NOMO-1 treated with DMSO at 0.1 percent for 48 hours (cell line): ENCODE results near the gene PGM5.

ENCODE experiments used
- DNase-seq: peaks from one replicate; lab custom pipeline; 2025; ENCODE audit not compliant: unreplicated experiment; lab: John Stamatoyannopoulos, UW

The PGM5 gene

DNA sequence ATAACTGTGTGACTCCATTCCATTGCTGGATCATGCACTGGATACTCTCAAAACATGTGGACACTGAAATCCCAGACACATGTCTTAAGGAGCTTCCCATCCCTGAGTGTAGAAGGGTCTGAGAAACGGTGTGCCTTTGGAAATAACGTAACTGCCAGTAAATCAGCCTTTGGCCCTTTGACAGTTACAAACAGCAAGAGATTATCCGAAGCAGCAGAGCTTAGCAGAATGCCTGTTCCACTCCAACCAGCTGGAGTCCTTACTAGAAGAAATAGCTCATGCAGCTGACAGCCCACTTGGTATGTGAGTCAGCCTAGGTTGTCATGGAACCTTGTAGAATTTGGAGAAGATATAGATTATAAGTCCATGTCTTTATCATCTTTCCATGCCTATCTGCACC lies 177.3 kb downstream of the PGM5 start:
- DNase-seq = no peak

DNA sequence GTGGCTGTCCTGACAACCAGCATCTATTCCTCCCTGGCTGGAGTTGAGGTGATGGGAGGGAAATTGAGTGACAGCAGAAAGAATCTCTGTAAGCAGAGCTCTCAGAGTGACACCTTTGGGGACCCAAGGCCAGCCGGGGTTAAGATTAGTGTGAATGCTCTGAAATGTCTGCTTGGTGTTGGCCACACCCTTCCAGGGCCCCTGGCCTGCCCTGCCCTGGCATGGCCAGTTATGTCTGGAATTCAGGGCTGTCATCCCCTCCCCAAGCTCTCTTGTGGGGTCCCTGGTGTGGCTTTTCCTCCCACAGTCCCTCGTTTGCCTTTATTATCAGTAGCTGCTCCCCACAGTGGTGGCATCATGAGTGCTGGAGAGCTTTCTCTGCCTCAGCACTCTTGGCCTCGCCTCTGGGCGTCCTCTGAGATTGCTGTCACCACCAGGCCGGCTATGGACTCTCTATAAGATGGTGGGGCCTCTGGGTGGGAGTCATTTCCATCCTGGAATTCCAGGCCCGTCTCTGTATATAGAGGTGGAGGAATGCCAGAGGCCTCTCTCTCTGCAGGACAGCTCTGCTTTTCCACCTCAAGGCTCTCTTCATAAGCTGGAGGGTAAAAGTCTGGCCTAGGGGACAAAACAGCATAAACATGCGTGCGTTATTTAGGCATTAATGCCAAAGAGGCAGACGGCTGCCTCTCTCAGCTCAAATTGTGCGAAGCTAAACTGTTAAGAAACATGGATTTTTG lies 180.6 kb downstream of the PGM5 start:
- no peak for DNase-seq

DNA sequence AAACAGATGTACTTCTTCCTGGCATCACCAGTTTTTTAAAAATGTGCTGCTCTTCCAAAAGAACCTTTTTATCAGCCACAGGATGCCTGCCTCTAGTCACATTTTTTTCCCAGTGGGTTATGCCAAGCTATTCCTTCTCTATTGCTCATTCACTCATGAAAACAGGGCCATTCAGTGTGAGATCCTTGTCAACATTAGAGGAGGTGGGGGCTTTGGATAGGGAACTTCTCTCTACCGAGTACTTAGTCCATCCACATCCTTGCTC lies 181.1 kb downstream of the PGM5 start:
- DNase-seq = no peak

DNA sequence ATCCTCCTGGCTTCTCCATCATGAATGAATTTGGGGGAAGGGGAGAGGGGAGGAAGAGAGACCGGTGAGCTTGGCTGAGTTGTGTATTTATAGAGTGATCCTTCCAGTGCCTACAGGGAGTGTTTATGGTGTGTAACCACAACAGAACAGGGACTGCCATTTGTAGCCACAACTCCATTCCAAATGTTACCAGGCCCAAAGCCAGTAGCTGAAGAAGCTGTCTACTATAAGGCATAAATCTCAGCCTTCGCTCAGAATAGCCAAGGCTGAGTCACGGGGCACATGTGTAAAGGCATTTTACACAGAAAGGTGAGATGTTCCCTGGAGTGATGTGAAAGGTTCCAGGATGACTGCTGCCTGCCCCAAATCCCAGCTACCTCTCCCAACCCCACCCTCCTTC lies 181.8 kb downstream of the PGM5 start:
- no peak for DNase-seq

DNA sequence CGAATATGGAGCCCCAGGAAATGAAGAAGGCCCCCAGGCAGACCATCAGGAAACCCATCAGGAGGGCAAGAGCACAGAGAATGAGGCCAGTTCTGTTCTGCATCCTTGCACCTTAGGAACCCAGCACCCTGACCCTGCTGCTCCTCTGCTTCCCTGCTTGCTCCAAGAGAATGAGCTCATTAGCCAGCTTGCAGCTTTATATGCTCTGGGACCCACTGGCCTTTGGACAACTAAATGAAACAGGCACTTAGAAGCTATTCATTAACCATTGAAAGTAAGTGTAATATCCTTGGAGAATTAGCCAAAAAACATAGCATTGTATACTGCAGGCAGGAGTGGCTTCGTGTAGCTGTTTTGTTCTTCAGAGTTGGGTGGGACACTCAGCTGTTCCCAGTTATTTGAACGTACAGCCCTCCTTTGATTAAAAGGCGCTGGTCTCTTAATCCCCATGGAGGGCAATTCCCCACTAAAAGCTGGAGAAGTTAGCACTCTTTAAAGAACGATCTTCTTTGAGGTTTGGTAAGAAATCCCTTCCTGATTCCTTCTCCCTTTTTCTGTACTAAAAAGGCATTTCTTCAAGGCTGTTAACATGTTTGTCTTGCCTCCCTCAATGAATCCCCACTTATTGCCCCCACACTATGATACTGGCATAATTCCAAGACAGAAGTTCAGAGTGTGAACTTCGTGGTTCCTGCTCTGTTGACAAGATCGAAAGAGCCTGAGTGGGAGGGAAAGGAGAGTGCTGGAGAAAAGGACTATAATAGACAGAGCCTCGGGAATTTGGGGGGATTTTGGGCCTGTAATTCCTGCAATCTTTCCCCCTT lies 184.5 kb downstream of the PGM5 start, which contains the start of gene TMEM252:
Gene TMEM252 (minus strand): TSS at position 172 of the 824 bp plus-strand sequence. CDS start 69 bp downstream, at position 103.
- DNase-seq = no peak

DNA sequence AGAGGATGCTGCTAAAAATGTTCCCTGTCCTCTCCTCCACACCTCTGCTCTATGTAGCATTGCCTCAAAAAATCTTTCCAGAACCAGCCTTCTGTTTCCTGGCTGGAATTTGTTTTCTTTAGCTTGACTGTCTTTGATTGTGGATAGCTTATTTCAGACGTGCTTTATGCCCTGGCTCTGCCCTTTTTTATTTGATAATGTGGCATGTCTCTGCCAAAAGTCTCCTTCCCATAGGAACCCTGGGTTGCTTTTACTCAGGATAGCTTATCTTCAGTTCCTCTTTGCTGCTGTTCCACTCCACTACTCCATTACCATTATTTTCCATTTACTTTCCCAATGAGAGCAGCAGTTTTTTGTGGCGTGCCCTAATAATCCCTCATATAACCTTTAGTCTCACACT lies 185.2 kb downstream of the PGM5 start:
- DNase-seq = no peak

DNA sequence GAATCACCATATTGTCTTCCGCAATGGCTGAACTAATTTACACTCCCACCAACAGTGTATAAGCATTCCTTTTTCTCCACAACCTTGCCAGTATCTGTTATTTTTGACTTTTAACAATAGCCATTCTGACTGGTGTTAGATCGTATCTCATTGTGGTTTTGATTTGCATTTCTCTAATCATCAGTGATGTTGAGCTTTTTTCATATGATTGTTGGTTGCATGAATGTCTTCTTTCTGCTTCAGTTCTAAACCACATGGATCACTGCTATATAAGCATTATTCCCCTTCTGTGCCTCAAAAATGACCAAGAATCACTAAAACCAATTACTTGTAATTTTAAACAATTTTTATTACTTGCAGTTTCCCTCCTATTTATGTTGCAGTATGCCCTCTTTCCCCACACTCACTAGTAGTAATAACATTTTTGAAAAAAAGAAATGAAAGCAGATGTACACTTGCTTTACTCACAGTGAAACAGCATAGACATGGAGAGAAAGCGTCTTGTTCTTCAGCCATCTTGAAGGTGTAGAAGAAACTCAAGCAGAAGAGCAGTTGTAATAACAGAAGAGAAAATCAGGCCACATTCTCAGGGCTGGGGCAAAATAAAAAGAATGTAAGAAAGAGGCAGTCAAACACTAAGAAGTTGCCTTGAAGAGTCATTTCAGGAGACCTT lies 188.8 kb downstream of the PGM5 start:
- DNase-seq = no peak

DNA sequence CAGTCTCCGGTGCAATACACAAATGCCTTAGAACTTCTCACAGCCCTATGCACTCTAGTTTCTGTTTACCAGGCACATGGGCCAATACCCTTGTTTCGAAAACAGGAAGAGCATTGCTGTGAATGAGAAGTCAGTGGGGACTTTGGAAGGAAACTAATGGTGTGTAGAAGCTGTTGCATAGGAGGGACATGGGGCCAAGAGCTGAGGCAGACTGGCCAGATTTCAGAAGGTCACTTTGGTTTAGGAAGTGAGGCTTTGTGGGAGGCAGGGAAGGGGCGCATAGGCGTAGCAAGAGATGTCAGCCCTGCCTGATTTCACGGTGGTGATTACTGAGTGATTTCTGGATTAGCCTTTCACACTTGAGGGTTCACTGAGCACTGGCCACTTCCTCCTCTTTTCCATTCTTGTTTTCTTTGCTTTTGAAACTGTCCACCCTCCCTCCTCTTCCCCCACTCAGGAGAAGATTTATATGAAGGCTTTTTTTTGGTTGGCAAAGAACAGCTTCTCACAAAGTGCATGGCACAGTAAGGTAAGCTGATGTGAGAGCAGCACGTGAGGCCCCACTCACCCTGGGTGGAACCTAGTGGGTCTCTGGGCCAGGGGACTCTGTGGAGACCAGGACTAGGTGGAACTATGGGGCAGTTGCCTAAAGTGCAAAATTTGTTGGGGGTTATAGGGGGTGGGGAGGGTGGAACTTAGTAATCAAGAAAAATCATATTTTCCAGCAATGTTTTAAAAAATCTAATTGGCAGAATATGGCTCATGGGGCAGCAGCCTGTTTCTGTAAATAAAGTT lies 190.4 kb downstream of the PGM5 start:
- peak; percentile 78 for DNase-seq

DNA sequence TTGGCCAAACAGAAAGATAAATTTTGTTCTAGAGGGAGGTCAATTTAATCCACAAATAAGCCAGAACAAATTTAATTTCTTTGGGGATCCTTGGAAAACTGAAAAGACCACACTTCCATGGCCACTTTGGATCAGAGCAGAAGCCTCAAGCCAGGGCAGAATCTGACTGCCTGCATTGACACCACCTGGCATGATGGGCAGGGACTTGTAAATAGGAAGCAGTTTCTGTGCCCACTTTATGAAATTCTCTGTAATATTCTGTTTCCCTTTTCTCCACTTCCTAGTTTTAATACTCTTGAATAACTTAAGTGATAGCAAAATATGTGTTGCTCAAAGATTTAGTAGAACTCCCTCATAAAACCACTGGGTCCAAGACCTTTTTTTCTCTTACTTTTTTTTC lies 191.0 kb downstream of the PGM5 start:
- DNase-seq = peak; percentile 11

DNA sequence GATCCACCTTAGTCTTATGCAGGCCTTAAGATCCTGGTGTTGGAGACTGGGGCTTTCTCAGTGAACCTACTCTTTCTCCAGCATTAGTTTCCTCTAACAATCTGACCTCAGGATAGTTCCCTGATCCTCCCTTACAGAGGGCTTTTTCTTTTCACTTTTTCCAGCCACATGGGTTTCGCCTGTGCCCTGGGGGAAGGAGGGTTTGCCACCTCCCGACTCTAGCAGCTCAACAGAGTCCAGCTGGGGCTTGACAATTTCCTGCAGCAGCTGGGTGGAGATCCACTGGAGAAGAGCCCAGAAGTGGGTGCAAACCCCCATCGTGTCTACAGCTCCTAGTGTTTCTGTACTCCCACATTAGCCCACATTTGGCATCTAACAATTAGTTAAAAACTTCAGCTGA lies 191.8 kb downstream of the PGM5 start:
- DNase-seq = no peak

DNA sequence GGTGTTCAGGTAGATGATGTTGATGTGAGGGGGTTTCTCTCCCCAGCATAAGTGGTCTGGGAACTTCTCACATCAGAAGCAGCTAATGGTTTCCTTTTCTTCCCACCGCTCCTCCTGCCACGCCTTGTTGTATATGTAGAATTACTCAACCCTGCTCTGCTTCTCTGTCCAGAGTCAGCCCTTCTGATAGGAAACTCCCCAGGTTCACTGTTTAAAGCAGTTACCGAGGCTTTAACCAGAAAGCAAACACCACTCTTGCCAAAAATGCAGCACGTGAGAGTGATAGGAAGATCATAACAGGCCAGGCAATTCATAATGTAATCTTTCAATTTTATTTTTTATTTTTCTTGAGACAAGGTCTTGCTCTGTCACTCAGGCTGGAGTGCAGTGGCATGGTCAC lies 194.8 kb downstream of the PGM5 start:
- peak; percentile 11 for DNase-seq

DNA sequence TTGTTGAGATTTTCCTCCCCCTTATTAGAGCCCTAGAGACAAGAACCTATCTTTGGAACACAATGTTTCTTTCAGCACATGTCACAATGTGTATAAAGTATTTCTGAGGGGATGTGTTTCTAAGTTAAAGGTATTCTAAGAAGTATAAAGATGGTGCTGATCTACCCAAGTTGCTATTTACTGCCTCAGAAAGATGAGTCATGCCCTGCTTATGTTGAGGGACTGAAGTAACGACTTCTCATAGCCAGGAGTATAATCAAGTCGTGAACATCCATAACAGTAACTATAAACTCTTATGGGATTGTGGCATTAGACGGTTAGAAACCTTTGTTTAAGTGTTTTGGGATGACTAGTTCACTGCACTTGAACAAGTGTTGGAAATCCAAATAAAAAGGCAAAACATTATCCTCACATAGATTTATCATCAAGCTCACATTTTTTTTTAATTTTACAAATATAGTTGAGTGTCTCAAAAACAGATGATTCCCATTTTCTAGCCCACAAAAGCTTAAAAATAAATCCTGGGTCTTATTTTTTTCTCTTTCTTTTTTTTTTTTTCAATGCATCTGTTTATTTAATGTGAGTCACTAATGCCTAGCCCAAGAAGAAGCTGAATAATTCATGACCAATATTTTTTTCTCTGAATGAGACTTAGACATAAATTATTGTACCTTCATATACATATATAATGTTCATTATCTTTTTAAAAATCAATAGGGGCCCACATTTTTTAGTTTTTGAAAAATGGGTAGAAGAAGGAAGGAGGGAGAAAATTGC lies 196.5 kb downstream of the PGM5 start:
- DNase-seq = no peak

DNA sequence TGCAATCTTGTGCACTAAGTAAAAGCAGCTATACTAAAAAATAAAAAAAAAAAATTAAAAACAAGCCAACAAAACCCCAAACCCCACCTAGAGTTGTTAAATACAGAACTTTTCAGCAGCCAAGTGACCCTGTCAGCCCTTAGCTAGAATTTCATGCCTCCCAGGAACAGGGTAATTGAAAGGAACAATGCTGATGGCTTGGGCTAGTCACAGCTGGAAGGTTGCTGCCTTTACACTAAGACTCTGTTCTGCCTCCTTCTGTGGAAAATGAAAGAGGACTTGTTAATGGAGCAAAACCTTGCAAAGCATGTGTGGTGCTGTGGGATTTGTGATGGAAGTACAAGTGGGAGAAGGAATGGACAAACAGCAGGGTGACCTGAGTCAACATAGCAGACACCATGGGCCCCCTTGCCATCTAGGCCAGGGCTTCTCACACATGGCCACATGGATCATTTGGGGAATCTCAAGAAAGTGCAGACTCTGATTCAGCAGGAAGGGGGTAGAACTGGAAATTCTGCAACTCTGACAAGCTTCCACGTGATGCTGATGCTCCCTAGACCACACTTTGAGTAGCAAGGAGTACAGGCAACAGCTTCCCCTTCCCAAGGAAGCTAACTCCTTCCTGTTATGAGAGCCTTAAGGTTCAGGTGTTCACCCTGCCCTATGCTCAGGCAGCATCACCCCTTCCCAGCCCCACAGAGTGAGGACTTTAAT lies 199.2 kb downstream of the PGM5 start:
- no peak for DNase-seq

DNA sequence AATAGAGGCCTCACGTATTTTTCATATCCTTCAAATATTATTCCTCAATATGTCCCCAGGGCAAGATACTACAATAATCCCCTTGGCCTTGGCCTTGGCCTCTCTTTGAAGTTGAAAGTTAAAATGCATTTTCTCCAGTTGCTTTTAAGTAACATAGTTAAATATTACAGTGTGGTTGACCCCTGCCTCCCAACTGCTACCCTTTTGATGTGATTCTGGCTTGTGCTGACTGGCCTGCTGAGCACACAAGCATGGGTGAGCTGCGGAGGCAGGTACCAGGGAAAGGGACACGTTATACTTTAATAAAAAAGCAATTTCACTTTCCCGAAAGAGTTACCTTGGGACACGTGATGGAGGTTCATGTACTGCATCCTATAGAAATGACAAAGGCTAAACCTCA lies 202.1 kb downstream of the PGM5 start:
- no peak for DNase-seq

DNA sequence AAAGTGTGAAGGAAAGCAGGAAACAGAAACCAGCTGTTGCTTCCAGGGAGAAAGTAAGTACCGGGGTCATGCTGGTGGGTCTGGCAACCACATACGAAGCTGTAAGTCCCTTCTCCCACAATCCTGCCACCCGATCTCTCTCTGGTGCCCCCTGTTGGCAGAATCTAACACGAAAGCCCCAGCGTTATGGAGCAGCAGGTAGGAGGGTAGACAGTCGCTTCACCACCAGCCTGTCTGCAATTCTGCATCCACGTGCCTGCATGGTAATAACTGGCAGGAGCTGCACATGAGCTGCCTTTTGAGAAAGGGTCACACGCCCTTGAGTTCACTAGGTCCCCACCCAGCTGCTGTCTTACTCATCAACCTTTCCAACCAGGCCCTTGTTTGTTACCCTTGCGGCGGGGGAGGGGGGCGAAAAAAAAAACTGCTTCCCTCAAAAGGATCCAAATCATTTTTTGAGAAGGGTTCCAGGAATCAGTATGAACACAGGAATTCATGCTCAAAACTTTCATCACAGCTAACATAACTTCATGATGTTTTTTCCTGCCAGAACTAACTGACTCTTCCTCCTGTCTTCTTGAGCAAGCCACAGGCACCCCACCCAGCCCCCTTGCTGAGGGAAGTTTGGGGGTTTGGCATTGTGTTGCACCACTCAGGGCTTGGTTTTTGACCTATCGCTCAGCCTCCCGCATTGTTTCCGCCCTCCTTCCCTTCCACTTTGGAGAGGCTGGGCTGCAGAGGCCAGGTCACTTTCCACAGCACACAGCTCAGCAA lies 203.8 kb downstream of the PGM5 start:
- DNase-seq = peak; percentile 63

DNA sequence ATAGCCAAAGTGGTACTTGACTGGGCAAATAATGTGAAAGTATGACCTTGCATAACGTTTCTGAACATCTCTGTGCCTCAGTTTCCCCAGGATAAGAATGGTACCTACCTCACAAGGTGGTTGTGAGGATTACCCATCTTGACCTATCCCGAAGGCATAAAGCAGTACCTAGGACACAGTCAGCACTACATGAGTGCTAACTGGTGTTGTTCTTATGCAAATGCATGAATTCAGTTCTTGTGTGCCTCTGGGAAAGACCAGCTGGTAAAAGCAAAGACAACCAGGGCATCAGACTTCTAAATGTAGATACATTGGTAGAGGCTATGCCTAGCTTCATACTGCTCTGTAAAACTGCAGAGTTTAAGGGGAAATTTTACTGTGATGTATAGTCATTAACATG lies 206.1 kb downstream of the PGM5 start:
- no peak for DNase-seq

DNA sequence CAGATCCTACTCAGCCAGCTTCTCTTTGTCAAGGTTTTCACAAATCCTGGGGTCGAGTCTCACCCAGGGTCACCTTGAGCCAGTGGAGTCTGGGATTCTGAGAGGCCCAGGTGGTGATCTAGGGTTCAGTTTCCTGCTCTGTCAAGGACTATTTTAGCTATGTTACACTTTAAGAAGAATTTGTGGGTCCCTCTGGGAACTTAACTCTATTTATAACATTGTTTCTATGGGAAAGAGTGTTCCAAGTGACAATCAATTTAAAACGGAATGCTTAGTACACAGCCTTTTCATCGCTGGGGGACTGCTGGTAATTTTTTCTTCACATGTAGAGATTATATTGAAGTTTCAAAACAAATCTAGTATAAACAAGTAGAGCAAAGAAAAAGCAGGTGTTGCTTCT lies 211.2 kb downstream of the PGM5 start:
- no peak for DNase-seq

DNA sequence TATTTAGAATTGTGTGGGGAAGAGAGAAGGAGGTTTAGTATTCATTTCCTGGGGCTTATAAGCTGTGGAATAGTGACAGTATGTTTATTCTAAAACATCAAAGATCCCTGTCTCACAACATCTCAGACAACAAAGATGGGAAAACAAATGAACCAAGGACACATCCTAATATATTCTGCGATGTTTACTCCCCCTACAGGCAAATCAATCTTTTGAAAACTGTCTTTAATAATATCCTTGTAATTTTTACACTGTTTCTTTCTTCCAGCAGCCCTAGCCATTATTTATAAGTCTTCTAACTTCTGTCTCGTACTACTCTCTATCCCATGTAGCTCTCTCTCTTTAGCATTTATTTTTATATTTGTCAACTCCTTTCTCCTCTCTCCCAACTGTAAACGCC lies 217.7 kb downstream of the PGM5 start:
- no peak for DNase-seq

DNA sequence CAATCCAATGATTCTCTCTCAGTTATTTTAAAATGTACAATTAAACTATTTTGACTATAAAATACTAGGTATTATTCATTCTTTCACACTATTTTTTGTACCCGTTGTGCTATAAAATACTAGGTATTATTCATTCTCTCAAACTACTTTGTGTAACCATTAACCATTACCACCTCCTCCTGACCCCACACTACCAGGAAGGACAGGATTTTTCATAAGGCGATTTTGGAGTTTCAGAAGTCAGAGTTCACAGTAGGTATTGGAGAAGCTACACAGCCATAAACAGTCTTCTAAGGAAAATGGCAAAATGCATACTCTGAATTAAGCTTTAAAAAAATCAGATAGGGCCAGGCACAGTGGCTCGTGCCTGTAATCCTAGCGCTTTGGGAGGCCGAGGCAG lies 219.4 kb downstream of the PGM5 start:
- DNase-seq = no peak
